Stomach (tissue), 9 donors: Measurements from ENCODE around the gene DPYSL4. TPM values are rescaled to one million over a fixed set of nuclear protein-coding genes. Genes with fewer than 3 reads are reported as not detected.

Experiments used
- DNase-seq, 2 donors: peaks; one replicate each; pipeline versions ENCODE4 v3.0.0 to v3.0.0-alpha.2; 2013 to 2019
- H3K27ac ChIP-seq, 5 donors: fragments of 200-600 bp in 4 of 5; sonication (generic) in 4 of 5; one replicate each; pipeline ENCODE4 v1.5.1; 2013 to 2019; ENCODE audit warnings: mild to moderate bottlenecking in 1 of 5, moderate library complexity in 1 of 5
- H3K27me3 ChIP-seq, 3 donors: fragments of 200-600 bp; sonication (generic); one replicate each; pipeline ENCODE4 v1.5.1; 2017 to 2019; ENCODE audit warnings: mixed run types in 1 of 3
- H3K36me3 ChIP-seq, 4 donors: fragments of 200-600 bp; sonication (generic); 1 replicate in 3 of 4; 2 replicates in 1 of 4; pipeline ENCODE4 v1.5.1; 2016 to 2019
- H3K4me1 ChIP-seq, 4 donors: fragments of 200-600 bp; sonication (generic); one replicate each; pipeline ENCODE4 v1.5.1; 2016 to 2019
- H3K4me3 ChIP-seq, 4 donors: fragments of 200-600 bp; sonication (generic) in 3 of 4; one replicate each; pipeline ENCODE4 v1.5.1; 2016 to 2019; ENCODE audit warnings: mild to moderate bottlenecking in 1 of 4
- H3K9me3 ChIP-seq, 4 donors: fragments of 200-600 bp; sonication (generic); one replicate each; pipeline ENCODE4 v1.5.1; 2016 to 2019
- EP300 ChIP-seq: sonication (generic); formaldehyde crosslinking; IDR thresholded peaks from one replicate; pipeline ENCODE4 v1.6.1; 2017; ENCODE audit warnings: antibody characterized with exemption
- POLR2A ChIP-seq, 4 donors: fragments of 450-650 bp; IDR thresholded peaks; one replicate each; pipeline ENCODE4 v1.6.1; 2016; ENCODE audit warnings: antibody characterized with exemption in 4 of 4, control low read depth in 2 of 4, mild to moderate bottlenecking in 1 of 4, moderate library complexity in 1 of 4
- POLR2AphosphoS5 ChIP-seq, 3 donors: sonication (generic); formaldehyde crosslinking; IDR thresholded peaks; one replicate each; pipeline ENCODE4 v1.6.1; 2016; ENCODE audit warnings: antibody characterized with exemption in 3 of 3
- WGBS, 5 donors: extraction: QIAGEN DNeasy Blood & Tissue Kit in 3 of 5; methylation state at CpG; one replicate each; pipeline versions ENCODE4 v1.1.5 to v1.1.7; 2013 to 2018; 5-methylcytosine and 5-hydroxymethylcytosine counted together
- intact Hi-C: fragments of 100-400 bp; cut with DNase I; formaldehyde crosslinking; loops from one replicate; pipeline ENCODE4 v1.15.1; 2023; ENCODE audit warnings: low total_unique reads
- polyA plus RNA-seq, 3 donors: library from polyadenylated mRNA; stranded (reverse); fragments of 200-250 nt; gene quantifications; one replicate each; pipeline ENCODE4 v1.2.3, GENCODE V29; 2013
- total RNA-seq, 5 donors: library from RNA; depleted of rRNA; stranded (reverse); fragments of >200 nt; gene quantifications; one replicate each; pipeline versions ENCODE4 v1.1.0 to v1.2.3, GENCODE V29; 2014 to 2016
- TF ChIP-seq, protein P1 (sequence below), 7 experiments: fragments of 450-650 bp in 4 of 7; fragments of 200-600 bp in 3 of 7; sonication (generic) in 3 of 7; IDR thresholded peaks; one replicate each; pipeline ENCODE4 v1.5.1; 2016 to 2019; ENCODE audit warnings: antibody characterized with exemption in 7 of 7, control low read depth in 2 of 7, mild to moderate bottlenecking in 1 of 7
- donor health status: healthy with polysubstance abuse.
- donor health status: Bipolar disorder and iron deficiency.
- donor health status: healthy.

The DPYSL4 gene
- total and polyA plus RNA-seq, 8 donors = 0.43 to 2.0 (median 0.68) TPM; not detected in 3

DNA sequence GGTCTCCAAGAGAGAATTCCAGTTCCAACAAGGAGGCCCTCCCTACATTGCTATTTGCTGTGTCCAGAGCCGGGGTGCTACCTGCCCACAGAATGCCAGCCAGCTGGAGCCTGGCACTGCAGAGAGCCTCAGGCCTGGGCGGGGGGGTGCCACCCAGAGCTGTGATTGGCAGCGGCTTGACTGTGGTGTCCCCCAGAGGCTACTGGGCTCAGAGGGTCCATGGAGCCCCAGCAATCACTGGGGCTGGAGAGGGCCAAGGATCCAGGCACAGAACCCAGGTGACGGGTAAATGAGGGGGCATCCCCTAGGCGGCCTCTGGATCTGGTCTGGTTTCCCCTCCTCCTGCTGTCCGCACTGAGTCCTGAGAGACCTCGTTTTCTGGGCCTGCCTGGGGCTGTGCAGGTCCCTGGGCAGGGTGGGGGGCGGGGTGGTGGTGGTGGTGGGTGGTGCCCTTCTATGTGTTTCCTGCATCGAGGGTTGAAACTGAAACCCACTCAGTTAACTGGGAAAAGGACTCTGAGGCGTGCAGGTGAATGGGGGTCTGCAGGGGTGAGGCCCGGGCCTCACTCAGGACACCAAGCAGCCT, 12.6 kb downstream of the DPYSL4 start:
- WGBS, 5 donors = 70 to 83% (median 75%) methylated on average over 7 to 11 of the region's 11 CpGs

GRCh38 chr10:132199854-132200311, 13.1 kb downstream of the DPYSL4 start:
- no peak for DNase-seq
- 77 to 86% (median 78%) methylated on average over 8 to 16 of the region's 16 CpGs for WGBS, 5 donors
- Histone ChIP-seq H3K4me1 (no peaks in the 10 kb centered on the region), H3K27ac (no peak overlapping the region), H3K36me3 (no peaks in the 10 kb centered on the region), H3K4me3 (no peak overlapping the region), H3K9me3 (no peaks in the 10 kb centered on the region), H3K27me3 (peaks cover 0 to 32% (median 0%) of the 10 kb centered on the region in 3 donors)
- TF ChIP-seq EP300 (no peak), POLR2AphosphoS5 (IDR thresholded peaks at IDR 0.05) (no peak), POLR2A (IDR thresholded peaks at IDR 0.05) (no peak)
- TF ChIP-seq, protein P1, sequence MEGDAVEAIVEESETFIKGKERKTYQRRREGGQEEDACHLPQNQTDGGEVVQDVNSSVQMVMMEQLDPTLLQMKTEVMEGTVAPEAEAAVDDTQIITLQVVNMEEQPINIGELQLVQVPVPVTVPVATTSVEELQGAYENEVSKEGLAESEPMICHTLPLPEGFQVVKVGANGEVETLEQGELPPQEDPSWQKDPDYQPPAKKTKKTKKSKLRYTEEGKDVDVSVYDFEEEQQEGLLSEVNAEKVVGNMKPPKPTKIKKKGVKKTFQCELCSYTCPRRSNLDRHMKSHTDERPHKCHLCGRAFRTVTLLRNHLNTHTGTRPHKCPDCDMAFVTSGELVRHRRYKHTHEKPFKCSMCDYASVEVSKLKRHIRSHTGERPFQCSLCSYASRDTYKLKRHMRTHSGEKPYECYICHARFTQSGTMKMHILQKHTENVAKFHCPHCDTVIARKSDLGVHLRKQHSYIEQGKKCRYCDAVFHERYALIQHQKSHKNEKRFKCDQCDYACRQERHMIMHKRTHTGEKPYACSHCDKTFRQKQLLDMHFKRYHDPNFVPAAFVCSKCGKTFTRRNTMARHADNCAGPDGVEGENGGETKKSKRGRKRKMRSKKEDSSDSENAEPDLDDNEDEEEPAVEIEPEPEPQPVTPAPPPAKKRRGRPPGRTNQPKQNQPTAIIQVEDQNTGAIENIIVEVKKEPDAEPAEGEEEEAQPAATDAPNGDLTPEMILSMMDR (IDR thresholded peaks at IDR 0.05) = no peak
- intact Hi-C loops = no loop called here

More for the DNA sequence above, 12.6 kb downstream of the DPYSL4 start:
- Histone ChIP-seq H3K27me3 (peaks cover 0 to 32% (median 0%) of the 10 kb centered on the region in 3 donors), H3K36me3 (no peaks in the 10 kb centered on the region), H3K9me3 (no peaks in the 10 kb centered on the region), H3K27ac (no peak overlapping the region), H3K4me3 (no peak overlapping the region), H3K4me1 (no peaks in the 10 kb centered on the region)
- intact Hi-C loops = no loop called here
- no peak for DNase-seq
- TF ChIP-seq, protein P1 (IDR thresholded peaks at IDR 0.05) = no peak
- TF ChIP-seq POLR2A (IDR thresholded peaks at IDR 0.05) (no peak), POLR2AphosphoS5 (IDR thresholded peaks at IDR 0.05) (no peak), EP300 (no peak)

GRCh38 chr10:132200344-132201110, 13.8 kb downstream of the DPYSL4 start:
- DNase-seq = no peak

More at GRCh38 chr10:132200344-132201110, 13.8 kb downstream of the DPYSL4 start:
- Histone ChIP-seq H3K9me3 (no peaks in the 10 kb centered on the region), H3K4me1 (no peaks in the 10 kb centered on the region), H3K27me3 (peaks cover 0 to 32% (median 0%) of the 10 kb centered on the region in 3 donors), H3K4me3 (no peak overlapping the region), H3K27ac (no peak overlapping the region), H3K36me3 (no peaks in the 10 kb centered on the region)
- TF ChIP-seq, protein P1 (IDR thresholded peaks at IDR 0.05) = no peak
- no peak for TF ChIP-seq EP300
- TF ChIP-seq POLR2A (IDR thresholded peaks at IDR 0.05) = no peak
- TF ChIP-seq POLR2AphosphoS5 (IDR thresholded peaks at IDR 0.05) = no peak
- WGBS, 5 donors = 79 to 89% (median 86%) methylated on average over 7 to 35 of the region's 35 CpGs
- intact Hi-C loops = no loop called here
